Measurements from ENCODE around the gene NFKBIZ.

The NFKBIZ gene, protein sequence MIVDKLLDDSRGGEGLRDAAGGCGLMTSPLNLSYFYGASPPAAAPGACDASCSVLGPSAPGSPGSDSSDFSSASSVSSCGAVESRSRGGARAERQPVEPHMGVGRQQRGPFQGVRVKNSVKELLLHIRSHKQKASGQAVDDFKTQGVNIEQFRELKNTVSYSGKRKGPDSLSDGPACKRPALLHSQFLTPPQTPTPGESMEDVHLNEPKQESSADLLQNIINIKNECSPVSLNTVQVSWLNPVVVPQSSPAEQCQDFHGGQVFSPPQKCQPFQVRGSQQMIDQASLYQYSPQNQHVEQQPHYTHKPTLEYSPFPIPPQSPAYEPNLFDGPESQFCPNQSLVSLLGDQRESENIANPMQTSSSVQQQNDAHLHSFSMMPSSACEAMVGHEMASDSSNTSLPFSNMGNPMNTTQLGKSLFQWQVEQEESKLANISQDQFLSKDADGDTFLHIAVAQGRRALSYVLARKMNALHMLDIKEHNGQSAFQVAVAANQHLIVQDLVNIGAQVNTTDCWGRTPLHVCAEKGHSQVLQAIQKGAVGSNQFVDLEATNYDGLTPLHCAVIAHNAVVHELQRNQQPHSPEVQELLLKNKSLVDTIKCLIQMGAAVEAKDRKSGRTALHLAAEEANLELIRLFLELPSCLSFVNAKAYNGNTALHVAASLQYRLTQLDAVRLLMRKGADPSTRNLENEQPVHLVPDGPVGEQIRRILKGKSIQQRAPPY

DNA sequence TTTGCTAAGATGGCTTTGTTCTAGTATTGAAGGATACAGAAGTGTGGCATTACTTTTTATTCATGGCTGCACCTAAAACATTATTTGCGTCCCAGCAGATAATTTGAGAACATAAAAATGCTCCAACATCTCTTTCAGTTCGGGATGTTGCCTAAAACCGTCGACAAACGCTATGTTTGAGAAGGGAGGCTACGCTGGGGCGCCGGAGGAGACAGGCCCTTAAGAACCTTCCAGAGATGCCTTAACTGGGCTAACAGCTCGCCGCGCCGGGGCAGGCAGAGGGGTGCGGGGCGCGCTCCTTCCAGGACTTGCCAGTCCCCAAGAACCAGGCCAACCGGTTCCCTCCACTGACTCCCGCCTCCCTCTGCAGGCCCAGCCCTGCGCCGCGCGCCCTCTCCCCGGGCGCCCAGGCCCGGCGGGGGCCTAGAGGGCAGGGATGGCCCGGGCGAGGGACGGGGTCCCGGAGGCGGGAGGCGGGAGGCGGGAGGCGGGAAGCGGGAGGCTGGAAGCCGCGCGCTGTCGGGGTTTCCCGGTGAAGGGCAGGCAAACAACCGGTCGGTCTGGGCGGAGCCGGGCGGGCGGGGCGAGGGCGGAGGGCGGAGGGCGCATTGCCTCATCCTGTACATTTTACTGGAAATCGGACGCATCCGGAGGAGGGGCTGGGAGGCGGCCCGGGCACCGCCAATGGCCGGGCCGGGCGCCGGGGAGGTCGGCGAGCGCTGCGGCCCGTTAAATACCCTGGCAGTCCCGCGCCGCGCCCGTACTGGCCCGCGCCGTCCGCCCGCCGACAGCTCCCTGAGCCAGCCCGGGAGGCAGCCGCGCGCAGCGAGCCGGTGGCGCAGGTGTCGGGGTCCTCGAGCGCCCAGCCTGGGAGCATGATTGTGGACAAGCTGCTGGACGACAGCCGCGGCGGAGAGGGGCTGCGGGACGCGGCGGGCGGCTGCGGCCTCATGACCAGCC, at the start of gene NFKBIZ:
NFKBIZ (plus strand) TSS at position 761 of the 960 bp plus-strand sequence; CDS start at position 876, 115 bp downstream.
- peak; percentile 96 for DNase-seq

DNA sequence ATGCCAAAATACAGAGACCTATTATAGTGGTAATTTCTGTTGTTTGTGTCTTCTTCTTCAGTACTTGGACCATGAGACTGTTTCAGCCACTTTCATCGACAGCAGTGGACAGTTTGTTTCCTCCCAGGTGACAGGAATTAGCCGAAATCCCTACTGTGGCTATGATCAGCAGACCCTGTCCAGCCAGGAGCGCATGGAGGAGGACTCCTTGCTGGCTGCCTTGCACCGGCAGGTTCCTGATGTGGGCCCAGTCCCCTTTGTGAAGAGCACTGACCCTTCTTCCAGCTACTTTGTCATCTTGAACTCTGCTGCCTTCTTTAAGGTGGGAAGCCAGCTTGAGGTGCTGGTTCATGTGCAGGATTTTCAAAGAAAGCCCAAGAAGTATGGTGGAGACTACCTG, 48.1 kb upstream of the NFKBIZ start:
- DNase-seq: no peak

DNA sequence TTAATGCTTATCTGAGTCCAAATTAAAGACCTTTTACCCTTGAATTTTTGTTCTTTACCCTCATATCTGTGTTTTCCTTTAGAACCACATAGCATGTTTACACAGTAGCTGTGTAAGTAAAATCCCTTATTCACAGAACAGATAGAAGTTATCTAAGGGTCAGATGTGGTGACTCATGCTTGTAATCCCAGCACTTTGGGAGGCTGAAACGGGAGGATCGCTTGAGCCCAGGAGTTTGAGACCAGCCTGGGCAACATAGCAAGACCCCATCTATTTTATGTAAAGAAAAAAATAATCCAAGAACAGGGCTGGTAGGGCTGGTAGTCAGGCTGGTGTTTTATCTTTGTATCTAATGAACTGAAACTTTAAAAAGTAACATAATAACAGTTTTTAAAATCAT, 47.1 kb upstream of the NFKBIZ start:
- DNase-seq: no peak

DNA sequence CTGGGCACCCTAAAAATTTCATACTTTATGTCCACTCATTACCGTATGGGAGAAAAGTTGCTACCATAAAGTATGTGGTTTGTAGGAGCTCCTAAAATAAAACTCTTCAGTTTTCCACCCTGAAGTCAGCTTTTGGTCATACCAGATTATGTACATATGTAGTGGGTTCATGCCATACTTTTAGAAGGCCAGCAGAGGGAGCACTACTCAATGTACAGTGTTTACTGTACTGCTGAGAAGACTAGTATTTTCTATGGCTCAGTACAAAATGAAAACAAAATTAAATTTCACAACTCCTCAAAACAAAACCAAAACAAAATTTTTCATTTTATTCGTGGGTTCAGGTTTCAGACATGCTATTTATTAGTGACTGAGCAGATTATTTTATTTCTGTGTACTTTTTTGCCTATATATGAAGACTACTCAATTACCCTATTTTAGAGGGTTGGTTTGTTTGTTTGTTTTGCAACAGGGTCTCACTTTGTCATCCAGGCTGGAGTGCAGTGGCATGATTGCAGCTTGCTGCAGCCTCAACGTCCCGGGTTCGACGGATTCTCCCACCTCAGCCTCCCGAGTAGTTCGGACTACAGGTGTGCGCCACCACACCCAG, 46.0 kb upstream of the NFKBIZ start:
- DNase-seq: peak; percentile 44

DNA sequence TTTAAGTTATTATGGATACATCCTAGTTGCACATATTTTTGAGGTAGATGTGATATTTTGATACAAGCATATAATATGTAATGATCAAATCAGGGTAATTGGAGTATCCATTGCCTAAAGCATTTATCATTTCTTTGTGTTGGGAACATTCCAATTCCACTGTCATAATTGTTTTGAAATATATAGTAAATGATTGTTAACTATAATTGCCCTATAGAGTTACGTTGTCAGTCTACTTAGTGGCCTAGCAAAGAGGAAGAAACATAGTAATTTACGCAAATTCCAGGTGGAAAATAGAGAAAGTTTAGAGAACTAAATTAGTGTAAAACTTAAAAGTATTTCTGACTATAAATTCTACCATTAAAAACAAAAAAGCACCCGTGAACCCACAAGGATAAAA, 45.4 kb upstream of the NFKBIZ start:
- no peak for DNase-seq

DNA sequence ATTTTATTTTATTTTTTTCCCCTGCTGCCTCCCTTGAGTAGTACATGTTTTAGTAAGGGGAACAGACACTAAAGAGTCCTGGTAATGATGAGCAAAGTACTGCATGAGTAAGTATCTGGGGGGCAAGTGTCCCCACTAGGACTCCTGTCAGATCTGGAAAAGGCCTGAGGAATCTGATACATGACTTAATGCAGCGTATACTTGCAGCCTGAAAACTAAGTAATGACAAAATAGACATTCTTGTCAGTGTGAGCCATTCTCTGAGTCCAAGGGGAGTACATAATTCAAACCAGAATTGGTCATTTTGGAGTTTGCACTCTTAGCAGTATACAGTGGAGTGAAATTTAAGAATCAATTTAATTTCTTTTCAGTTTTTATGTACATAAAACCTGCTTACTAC, 42.8 kb upstream of the NFKBIZ start:
- no peak for DNase-seq

DNA sequence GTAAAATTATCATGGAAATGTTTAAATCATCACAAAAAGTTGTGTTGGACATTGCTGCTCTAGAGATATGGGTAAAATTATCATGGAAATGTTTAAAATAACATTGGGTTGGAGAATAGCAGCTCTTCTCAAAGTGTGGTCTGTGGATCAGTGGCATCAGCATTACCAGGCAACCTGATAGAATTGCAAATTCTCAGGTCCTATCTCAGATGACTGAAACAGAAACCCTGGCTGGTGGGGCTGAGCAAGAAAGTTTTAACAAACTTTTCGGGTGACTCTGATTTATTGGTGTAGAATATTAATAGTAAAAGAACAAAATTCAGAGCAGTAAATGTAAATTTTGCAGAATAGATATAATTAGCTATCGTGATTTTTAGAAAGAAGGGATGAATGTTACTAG, 41.4 kb upstream of the NFKBIZ start:
- DNase-seq: no peak

DNA sequence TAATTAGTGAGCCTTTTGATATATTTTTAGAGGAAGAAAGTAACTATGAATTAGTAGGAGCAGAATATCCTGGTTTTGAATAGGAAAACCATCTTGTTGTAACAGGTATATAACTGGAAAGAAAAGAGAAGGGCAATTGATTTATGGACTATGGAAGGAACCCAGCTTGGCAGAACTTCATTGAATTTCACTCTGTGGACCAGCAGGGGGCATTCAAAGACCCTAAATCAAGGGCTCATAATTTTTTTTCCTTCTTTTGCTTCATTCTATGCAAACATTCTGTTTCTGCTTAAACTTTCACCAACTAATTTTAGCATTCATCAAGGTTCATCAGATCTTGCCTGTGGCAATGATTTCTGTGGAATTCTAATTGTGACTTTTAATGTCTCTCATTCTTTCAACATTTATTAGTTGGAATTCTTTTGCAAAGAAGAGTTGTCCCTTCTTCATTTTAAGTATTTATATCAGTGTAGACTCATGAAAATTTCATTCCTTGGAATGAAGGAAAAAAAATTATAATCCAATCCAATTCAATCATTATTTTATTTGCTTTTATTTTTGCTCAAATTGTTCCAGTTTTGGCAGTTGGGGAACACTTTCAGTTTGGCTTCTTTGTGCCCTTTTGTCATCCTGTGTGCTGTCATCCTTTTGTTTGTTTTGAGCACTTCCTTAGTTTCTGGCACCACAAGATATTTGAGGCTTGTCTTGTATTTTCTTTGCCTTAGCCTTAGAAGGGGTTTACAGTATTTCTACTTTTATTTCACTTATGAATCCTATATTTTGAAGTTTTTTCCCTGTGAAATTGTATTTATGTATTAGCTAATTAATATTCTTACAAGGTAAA, 39.9 kb upstream of the NFKBIZ start:
- peak; percentile 25 for DNase-seq

DNA sequence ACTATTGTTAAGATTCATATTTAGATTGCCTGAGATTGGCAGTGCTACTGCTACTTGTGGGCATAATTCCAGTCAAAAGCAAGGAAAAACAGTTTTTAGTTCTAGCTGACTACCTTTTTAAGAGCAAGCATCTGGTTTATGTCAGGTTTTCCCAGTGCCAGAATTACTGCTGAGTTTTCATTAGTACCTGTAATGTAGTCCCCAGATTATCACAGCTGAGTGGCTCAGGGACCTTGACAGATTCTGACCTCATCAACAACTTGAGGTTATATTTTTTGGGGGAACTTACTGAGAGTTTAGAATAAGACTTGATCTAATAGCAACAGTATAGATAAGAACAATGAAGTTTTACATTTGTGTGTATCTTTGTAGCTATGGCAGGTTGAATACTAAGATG, 39.3 kb upstream of the NFKBIZ start:
- DNase-seq: no peak

DNA sequence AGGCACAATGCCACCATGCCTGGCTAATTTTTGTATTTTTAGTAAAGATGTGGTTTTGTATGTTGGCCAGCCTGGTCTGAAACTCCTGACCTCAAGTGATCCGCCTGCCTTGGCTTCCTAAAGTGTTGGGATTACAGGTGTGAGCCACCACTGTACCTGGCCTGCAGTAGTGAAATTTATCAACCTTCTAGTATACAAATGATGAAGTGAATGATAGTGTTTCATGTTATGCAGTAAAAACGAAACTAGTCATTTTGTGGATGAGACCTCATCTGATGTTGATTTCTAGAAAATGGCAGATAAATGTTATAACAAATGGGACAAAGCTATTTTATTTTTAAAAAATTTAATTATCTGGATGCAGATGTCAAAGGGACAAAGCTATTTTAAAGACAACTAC, 37.4 kb upstream of the NFKBIZ start:
- no peak for DNase-seq

DNA sequence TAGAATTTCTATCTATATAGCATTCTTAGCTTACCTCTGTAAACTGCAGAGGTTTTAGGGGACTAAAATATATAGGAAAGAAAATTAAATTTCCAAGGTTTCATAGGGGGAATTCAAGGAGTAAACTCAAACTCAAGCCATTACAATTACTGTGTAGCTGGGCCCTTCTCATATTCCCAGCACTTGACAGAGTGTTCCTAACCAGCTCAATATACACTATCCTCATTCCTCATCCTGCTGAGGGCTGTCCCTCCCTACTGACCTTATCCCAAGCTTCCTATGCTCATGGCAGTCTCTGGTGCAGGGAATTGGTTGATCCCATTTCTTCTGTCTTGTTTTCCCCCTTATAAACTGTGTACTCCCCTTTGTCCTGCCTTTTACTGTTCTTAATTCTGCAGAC, 36.4 kb upstream of the NFKBIZ start:
- no peak for DNase-seq

DNA sequence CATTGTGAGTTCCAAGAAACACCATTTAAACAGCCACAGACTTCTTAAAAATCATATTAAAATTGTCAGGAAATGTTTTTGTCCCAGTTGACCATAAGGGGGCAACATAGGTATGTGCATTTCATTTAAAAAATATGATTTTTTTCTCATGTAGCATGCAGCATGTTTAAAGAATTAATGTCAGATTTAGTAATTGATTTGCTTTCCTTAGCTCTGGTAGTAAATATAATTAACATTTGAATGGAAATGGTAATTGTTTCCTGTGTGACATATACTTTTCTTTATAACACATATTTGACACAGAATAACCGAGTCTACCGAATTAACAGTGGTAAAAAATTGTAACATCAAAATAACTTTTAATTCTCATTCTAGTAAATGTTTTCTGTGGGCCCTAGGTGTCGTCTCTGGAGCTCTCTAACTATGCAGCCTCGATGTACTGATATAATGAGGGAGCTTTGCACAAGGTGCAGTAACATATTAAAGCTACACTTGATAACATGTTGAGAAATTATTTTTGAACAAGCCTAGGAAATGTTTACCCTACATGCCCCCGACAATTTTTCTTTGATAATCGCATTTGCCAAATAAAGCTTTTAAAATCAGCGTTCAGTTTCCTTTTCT, 35.4 kb upstream of the NFKBIZ start:
- no peak for DNase-seq

DNA sequence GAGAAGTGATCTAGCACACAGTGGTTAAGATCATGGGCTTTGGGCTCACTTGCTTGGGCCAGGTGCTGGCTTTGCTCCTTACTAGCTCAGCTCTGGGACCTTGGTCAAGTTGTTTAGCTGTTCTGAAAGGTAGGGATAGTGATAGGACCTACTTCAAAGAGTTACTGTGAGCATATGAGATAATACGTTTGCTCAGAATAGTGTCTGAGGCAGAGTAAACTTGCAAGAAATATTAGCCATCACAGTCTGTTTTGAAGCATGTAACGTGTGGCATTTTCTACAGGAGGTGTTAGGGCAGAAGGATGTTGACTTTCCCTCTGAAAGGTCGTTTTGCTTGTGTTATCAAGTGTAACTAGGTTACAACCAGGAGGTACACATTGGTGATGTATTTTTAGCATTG, 34.5 kb upstream of the NFKBIZ start:
- no peak for DNase-seq

DNA sequence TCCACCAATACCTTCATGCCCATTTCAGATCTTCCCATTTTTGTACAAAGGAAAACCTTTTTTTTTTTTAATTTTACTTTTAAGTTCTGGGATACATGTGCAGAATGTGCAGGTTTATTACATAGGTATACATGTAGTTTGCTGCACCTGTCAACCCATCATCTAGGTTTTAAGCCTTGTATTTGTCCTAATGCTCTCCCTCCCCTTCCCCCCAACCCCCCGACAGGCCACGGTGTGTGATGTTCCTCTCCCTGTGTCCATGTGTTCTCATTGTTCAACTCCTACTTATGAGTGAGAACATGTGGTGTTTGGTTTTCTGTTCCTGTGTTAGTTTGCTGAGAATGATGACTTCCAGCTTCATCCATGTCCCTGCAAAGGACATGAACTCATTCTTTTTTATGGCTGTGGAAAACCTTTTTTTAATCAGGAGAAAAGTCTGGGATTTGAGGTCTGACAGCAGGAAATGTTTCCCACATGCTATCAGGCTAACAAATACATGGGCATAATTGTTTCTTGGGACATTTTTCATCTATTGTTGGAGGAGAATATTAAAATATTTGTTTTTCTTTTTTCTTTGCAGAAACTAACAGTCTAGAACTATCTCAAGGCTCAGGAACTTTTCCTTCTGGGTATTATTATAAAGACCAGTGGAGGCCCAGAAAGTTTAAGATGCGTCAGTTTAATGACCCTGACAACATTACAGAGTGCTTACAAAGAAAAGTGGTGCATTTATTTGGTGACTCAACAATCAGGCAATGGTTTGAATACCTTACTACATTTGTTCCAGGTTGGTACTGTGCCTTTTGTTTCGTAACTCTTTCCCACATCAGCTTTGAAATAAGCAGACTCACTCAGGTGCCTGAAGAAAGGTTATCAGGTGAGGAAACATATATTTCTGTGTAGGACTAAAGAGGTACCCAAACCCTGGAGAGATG, 32.8 kb upstream of the NFKBIZ start:
- no peak for DNase-seq

DNA sequence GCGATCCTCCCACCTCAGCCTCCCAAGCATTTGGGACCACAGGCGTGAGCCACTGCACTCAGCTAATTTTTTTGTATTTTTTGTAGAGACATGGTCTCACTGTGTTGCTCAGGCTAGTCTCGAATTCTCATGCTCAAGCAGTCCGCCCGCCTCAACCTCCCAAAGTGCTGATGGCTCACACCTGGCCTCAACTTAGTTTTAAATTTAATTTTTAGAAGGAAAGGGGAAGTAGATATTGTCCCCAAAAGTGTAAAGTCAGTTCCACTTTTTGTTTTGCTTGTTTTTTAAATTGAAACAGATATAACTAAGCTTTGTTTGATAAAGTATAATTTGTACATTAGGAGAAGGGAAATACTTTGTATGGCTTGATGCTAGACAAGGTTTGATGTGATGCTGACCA, 31.3 kb upstream of the NFKBIZ start:
- no peak for DNase-seq

DNA sequence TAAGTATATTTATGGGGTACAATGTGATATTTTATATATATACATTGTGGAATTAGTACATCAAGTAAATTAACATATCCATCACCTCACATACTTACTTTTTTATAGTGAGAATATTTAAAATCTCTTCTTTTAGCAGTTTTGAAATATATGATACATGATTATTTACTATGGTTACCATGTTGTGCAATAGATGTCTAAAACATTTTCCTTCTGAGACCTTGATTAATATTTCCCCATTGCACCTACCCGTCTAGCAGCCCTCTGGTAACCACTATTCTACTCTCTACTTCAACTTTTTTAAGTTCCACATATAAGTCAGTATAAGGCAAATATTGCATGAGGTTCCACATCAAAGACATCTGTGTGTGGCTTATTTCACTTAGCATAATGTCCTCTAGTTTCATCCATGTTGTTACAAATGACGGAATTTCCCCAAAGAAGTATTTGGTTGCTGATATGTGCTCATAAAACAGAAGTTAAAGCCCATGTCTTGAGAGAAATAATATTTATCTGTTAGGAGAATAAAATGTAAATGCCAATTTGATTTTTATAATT, 29.6 kb upstream of the NFKBIZ start:
- DNase-seq: no peak

DNA sequence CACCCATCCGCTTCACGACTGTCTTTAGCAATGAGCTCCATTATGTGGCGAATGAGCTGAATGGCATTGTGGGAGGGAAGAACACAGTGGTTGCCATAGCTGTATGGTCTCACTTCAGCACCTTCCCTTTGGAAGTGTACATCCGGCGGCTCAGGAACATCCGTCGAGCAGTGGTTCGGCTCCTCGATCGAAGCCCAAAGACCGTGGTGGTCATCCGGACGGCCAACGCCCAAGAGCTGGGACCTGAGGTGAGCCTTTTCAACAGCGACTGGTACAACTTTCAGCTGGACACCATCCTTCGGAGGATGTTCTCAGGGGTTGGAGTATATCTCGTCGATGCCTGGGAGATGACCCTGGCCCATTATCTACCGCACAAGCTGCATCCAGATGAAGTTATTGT, 27.8 kb upstream of the NFKBIZ start:
- DNase-seq: no peak

DNA sequence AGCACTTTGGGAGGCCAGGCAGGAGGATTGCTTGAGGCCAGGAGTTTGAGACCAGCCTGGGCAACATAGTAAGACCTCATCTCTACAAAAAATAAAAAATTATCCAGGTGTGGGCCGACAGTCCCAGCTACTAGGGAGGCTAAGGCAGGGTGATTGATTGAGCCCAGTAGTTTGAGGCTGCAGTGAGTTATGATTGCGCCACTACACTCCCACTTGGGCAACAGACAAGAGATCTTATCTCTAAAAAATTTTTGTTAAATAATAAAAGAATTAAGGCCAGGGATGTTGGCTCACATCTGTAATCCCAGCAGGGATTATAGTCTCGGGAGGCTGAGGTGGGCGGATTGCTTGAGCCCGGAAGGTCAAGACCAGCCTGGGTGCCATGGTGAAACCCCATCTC, 25.8 kb upstream of the NFKBIZ start:
- DNase-seq: no peak

DNA sequence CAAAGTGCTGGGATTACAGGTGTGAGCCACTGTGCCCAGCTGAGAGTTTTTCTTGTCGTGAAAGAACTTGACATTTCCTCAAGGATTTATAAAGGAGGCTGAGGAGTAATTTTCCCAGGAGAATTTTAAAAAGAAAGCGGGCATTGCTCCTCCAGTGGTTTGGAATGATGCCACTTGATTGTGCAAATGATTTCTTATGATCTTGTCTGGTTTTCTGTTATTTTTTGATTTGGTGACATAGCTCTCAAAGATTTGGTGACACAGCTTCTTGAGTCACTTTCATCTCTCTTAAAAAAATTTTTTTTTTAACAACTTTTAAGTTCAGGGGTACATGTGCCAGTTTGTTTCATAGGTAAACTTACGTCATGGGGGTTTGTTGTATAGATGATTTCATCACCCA, 24.6 kb upstream of the NFKBIZ start:
- DNase-seq: no peak

DNA sequence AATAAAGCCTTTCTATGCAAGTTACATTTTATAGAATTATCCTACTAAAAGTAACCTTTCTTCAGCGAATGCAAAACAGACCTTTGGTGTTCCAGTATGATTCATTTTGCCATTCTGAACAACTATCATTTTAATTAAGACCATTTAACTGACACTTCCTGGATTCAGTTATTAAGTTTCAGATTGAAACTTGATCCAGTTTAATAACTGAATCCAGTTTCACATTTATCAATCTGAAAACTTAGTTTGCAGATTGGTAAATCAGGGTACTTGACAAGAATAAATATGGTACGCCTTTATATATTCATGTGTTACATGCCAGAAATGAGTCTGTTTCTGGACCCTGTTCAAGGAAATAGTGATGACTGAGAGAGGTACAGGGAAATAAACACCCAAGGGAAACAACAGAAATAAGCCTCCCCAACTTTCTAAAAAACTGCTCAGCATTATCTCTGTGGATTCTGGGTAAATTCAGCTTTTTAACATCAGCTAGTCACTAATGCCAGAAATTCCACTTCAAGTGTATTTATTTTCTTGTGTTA, 23.3 kb upstream of the NFKBIZ start:
- no peak for DNase-seq
